GM21529 (cell line): ENCODE results near the gene ANKRD12.
"Not testable (repeated sequence)": the region's sequence is repeated elsewhere in the genome, so short reads cannot be mapped to it uniquely, and the experiment has no call there.

Experiments used
- ATAC-seq: cut with Tn5 transposase; IDR thresholded peaks from one replicate; pipeline ENCODE4 v1.9.1; 2021; ENCODE audit not compliant: unreplicated experiment

The ANKRD12 gene

DNA sequence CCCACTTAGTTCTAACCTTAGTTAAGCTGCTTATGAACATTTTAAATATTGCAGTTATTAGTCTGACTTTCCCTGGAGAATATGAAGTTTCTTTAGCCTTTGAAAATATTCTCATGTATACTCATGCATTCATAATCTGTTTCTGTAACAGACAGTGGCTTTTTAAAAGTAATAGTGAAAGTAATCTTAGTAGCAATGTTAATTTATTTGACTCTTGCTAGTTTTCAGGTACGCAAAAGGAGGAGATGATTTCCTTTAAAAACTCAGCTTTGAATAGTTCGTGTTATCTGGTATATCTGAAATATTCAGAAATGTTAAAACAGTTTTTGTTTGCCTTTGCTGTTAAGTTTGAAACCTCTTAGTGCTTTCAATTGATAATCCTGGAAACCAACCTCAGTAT is 3.8 kb downstream of the ANKRD12 start:
- ATAC-seq, result no peak

DNA sequence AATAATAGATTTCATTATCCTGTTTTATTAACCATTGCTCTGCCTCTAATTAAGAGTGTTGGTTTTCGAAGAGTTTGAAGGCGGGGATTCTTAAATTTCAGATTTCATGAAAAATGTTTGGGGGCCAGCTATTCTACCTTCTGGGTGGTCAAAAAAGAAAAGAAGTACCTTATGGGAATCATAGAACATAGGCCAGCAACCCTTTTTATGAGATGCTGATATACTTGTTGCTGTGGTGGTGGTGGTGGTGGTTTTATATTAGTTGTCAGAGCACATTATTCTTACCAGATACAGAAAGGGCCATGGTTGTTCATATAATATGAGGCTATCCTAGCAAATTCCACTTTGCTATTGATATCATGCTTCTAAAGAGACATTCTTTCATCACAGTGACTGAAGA is 4.4 kb downstream of the ANKRD12 start:
- no peak for ATAC-seq

- ATAC-seq, result no peak
Measured at GRCh38 chr18:9146224-9146623, 9.6 kb downstream of the ANKRD12 start.

DNA sequence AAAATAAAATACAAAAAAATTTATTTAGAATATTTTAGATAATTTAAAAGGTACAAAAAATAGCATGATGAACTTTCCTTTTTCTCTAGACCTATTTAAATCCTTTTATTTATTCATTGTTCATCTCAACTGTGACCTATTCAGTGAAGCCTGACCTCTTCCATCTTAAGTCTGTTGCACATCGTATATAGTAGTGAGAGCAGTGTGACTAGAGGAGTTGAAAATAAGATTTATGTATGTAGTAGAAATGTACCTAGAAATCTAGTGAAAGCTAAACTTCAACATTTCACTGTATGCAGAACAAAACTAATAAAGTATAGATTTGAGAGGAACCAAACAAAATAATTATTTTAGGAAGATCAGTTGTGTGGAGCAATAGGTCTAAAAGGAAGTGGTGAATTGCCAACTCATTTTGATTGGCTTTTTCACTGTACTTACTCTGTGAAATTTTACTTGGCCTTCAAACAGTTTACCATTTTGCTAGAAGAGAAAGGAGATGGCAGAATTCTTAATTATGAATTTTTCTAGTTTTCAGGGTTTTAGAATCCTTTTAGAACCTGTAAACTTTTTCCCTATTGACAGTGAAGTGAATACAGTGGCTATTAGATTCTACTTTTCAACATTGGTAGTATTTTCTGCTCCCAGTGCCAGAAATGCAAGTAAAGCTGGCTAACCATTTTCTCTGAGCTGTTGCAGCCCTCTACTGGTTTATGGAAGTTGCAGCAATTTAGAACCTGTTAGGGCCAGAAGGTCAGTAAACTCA is 11.0 kb downstream of the ANKRD12 start:
- peak; percentile 54 for ATAC-seq

GRCh38 chr18:9148203-9148552 is 11.6 kb downstream of the ANKRD12 start:
- no peak for ATAC-seq

GRCh38 chr18:9150121-9150520 is 13.5 kb downstream of the ANKRD12 start:
- ATAC-seq, result no peak

GRCh38 chr18:9153256-9153655 is 16.7 kb downstream of the ANKRD12 start:
- ATAC-seq, result no peak

GRCh38 chr18:9156604-9157249 is 20.1 kb downstream of the ANKRD12 start:
- ATAC-seq, result no peak

- no peak for ATAC-seq
Measured at GRCh38 chr18:9157806-9158205, 21.2 kb downstream of the ANKRD12 start.

DNA sequence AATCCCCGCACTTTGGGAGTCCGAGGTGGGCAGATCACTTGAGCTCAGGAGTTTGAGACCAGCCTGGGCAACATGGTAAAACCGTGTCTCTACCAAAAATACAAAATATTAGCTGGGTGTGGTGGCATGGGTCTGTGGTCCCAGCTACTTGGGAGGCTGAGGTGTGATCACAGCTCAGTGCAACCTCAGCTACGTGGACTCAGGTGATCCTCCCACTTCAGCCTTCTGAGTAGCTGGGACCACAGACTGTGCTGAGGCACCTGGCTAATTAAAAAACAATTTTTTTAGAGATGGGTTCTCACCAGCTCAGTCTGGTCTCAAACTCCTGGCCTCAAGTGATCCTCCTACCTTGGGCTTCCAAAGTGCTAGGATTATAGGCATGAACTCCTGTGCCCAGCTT is 23.4 kb downstream of the ANKRD12 start:
- ATAC-seq, result no peak

GRCh38 chr18:9162663-9163062 is 26.1 kb downstream of the ANKRD12 start:
- not testable (repeated sequence) for ATAC-seq

- not testable (repeated sequence) for ATAC-seq
Measured at GRCh38 chr18:9164149-9164548, 27.6 kb downstream of the ANKRD12 start.

- ATAC-seq, result not testable (repeated sequence)
Measured at GRCh38 chr18:9165883-9166282, 29.3 kb downstream of the ANKRD12 start.

- ATAC-seq, result not testable (repeated sequence)
Measured at GRCh38 chr18:9169515-9169914, 32.9 kb downstream of the ANKRD12 start.

GRCh38 chr18:9171919-9172318 is 35.3 kb downstream of the ANKRD12 start:
- ATAC-seq, result not testable (repeated sequence)

GRCh38 chr18:9172506-9173127 is 36.0 kb downstream of the ANKRD12 start:
- no peak for ATAC-seq

DNA sequence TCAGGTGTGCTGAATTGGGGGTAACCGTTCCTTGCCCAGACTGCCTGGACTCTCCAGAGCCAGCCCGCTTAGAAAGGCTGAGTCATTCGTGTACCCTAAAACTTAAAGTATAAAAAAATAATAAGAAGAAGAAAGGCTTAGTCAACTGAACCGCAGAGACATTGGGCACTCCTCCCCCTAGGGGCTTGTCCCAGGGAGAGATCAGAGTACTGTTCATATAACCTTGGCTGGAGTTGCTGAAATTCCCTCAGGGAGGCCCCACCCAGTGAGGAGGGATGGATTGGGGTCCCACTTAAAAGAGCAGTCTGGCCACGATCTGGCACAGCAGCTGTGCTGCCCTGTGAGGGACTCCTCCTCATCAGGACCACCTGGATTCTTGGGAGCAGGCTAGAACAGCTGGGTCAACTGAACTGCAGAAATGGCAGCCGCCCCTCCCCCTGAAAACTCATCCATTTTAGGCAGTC is 37.2 kb downstream of the ANKRD12 start:
- no peak for ATAC-seq

- ATAC-seq, result no peak
Measured at GRCh38 chr18:9174302-9174701, 37.7 kb downstream of the ANKRD12 start.

DNA sequence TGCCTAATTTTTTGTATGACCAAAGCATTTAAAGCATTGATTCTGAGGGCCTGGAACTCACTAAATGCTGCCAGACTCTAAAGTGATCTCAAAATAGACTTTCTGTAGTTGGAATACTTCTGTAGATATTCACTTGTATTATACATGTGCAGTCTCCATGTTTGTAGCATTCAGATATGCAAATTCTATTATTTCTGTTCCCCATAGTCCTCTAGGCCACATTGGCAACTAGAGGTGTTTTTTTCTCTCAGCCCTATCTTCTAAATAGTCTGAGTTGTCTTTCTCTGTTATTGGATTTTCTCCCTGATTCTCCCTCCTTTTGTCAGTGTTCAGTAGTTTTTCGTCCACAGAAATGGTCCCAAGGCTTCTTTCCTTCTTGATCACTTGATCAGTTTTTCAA is 38.5 kb downstream of the ANKRD12 start:
- no peak for ATAC-seq

- ATAC-seq, result no peak
Measured at GRCh38 chr18:9177031-9177430, 40.5 kb downstream of the ANKRD12 start.

DNA sequence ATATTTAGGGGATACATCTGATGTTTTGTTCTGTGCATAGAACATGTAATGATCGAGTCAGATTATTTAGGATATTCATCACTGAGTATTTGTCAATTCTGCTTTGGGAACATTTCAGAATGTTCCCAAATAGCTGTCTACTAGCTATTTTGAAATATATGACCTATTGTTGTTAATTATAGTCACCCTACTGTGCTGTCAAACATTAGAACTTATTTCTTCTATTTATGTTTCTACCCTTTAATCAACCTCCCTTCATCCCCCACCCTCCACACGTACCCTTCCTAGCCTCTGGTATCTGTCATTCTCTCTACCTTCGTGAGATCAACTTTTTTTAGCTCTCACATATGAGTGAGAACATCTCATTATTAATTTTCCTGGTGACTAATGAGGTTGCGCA is 40.9 kb downstream of the ANKRD12 start:
- ATAC-seq, result no peak

- ATAC-seq, result no peak
Measured at GRCh38 chr18:9178557-9178956, 42.0 kb downstream of the ANKRD12 start.
